Vagina (tissue), 2 donors: ENCODE measurements around the gene METTL23. TPM values are rescaled to one million over a fixed set of nuclear protein-coding genes. Genes with fewer than 3 reads are reported as not detected.
A peak's percentile ranks its signal among the peaks of the same experiment; 100 is the strongest.
"Not testable (repeated sequence)": the region's sequence is repeated elsewhere in the genome, so short reads cannot be mapped to it uniquely, and the experiment has no call there.

Experiments
- DNase-seq, 2 donors: peaks; one replicate each; pipeline ENCODE4 v3.0.0-alpha.2; 2017; ENCODE audit errors: extremely low spot score in 2 of 2
- H3K27ac ChIP-seq: fragments of 200-600 bp; sonication (generic); one replicate; pipeline ENCODE4 v1.5.1; 2019
- H3K27me3 ChIP-seq: fragments of 200-600 bp; sonication (generic); one replicate; pipeline ENCODE4 v1.5.1; 2019
- H3K36me3 ChIP-seq, 2 donors: fragments of 200-600 bp; sonication (generic); one replicate each; pipeline ENCODE4 v1.5.1; 2017 to 2019
- H3K4me1 ChIP-seq: fragments of 200-600 bp; sonication (generic); one replicate; pipeline ENCODE4 v1.5.1; 2019
- H3K4me3 ChIP-seq, 2 donors: fragments of 200-600 bp; sonication (generic); 1 replicate in 1 of 2; 2 replicates in 1 of 2; pipeline ENCODE4 v1.5.1; 2016 to 2019
- H3K9me3 ChIP-seq: fragments of 200-600 bp; sonication (generic); one replicate; pipeline ENCODE4 v1.5.1; 2019
- CTCF ChIP-seq, 3 experiments: fragments of 450-650 bp in 2 of 3; fragments of 200-600 bp in 1 of 3; sonication (generic) in 1 of 3; IDR thresholded peaks; one replicate each; pipeline ENCODE4 v1.5.1; 2017 to 2019; ENCODE audit warnings: antibody characterized with exemption in 3 of 3, mild to moderate bottlenecking in 2 of 3, moderate library complexity in 2 of 3
- POLR2A ChIP-seq, 2 donors: fragments of 450-650 bp; IDR thresholded peaks; one replicate each; pipeline ENCODE4 v1.6.1; 2017; ENCODE audit warnings: antibody characterized with exemption in 2 of 2, mild to moderate bottlenecking in 2 of 2, moderate library complexity in 2 of 2
- POLR2AphosphoS5 ChIP-seq, 2 donors: sonication (generic); formaldehyde crosslinking; IDR thresholded peaks; one replicate each; pipeline ENCODE4 v1.9.0; 2017; ENCODE audit warnings: antibody characterized with exemption in 2 of 2, mild to moderate bottlenecking in 2 of 2, low read depth in 1 of 2; ENCODE audit not compliant: insufficient read depth in 1 of 2
- intact Hi-C: fragments of 100-400 bp; cut with DNase I; formaldehyde crosslinking; loops from one replicate; pipeline ENCODE4 v1.15.1; 2023
- total RNA-seq: library from RNA; depleted of rRNA; stranded (reverse); fragments of >200 nt; gene quantifications from one replicate; pipeline ENCODE4 v1.2.3, GENCODE V29; 2016

Gene METTL23
- total RNA-seq, 1 donor from 2014 or later, result 20.9 TPM

DNA sequence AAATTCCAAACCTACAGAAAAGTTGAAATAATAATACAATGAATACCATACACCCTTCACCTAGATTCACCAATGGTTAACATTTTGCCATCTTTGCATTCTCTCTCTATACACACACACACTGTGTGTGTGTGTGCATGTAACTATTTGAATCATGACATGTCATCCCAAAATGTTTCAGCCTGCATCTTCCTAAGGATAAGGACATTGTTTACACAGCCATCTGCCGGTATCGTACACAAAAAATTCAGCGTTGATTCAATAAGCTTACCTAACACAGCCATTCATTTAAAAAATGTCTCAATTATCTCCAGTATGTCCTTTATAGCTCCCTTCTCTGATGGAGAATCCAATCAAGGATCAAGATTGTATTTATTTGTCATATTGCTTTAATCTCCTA is 19.8 kb upstream of the METTL23 start:
- Histone ChIP-seq H3K27ac (no peak overlapping the region), H3K4me3 (no peak overlapping the region), H3K4me1 (peaks cover 57% of the 10 kb centered on the region), H3K36me3 (no peaks in the 10 kb centered on the region), H3K9me3 (no peaks in the 10 kb centered on the region), H3K27me3 (no peaks in the 10 kb centered on the region)
- no peak for DNase-seq
- TF ChIP-seq POLR2AphosphoS5 (IDR thresholded peaks at IDR 0.05; ENCODE audit: insufficient read depth in 1 of 2, low read depth in 1 of 2), result no peak
- no peak for TF ChIP-seq CTCF (IDR thresholded peaks at IDR 0.05)
- TF ChIP-seq POLR2A (IDR thresholded peaks at IDR 0.05), result no peak
- intact Hi-C loops, result no loop called here

DNA sequence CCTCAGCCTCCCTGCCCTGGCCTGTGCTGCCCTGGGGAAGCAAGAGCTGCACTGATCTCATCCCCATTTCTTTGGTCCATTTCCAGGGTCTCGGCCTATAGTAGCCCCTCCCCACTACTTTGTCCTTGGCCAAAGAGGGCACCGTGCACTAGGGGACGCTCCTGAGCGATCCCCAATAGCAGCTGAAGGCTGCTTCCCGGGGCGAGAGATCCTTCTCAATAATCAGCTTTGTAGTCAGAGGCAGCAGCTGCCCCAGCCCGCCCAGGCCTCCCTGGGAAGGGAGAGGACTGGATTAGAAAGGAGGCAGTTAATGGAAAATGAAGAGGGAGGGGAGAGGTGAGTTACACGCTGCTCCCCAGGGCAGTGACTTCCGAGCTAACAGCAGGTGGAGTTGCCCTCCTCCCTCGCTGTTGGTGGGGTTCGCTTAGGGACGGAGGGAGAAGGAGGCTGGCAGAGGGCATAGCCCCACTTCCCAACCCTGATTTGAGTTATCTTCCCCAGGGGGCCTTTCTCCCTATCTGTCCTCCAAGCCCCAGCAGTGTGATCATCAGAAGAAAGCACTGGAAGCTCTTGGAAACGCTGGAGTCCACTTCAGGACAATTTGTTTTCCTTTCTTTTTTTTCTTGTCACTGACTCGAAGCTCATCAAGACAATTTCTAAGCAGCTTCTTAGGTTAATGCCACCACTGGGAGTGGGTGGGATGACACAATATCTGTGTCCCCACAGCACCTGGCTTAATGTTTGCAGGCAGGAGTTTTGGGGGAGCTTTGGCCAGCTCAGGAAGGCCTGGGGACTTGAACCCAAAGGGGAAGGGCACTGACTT is 18.4 kb upstream of the METTL23 start:
- TF ChIP-seq POLR2AphosphoS5 (IDR thresholded peaks at IDR 0.05; ENCODE audit: insufficient read depth in 1 of 2, low read depth in 1 of 2), result no peak
- TF ChIP-seq CTCF (IDR thresholded peaks at IDR 0.05), result no peak
- H3K27ac ChIP-seq, result peak overlapping the region; percentile 96
- intact Hi-C loops, result no loop called here
- no peaks in the 10 kb centered on the region for H3K27me3 ChIP-seq
- H3K36me3 ChIP-seq, result no peaks in the 10 kb centered on the region
- H3K4me1 ChIP-seq, result peaks cover 46% of the 10 kb centered on the region
- no peak for DNase-seq
- H3K4me3 ChIP-seq, result peak overlapping the region in 1 of 2 donors; percentile 62
- no peaks in the 10 kb centered on the region for H3K9me3 ChIP-seq

GRCh38 chr17:76709077-76709950 is 17.3 kb upstream of the METTL23 start:
- H3K36me3 ChIP-seq, result no peaks in the 10 kb centered on the region
- TF ChIP-seq POLR2AphosphoS5 (IDR thresholded peaks at IDR 0.05; ENCODE audit: insufficient read depth in 1 of 2, low read depth in 1 of 2) (peak; percentile 71 to 85), POLR2A (IDR thresholded peaks at IDR 0.05) (peak in 1 of 2 donors; percentile 21), CTCF (IDR thresholded peaks at IDR 0.05) (no peak)
- no peaks in the 10 kb centered on the region for H3K9me3 ChIP-seq
- H3K27ac ChIP-seq, result peak overlapping the region; percentile 96
- intact Hi-C loops, result no loop called here
- H3K4me1 ChIP-seq, result peaks cover 42% of the 10 kb centered on the region
- peak overlapping the region; percentile 62 to 75 for H3K4me3 ChIP-seq
- DNase-seq, result no peak
- no peaks in the 10 kb centered on the region for H3K27me3 ChIP-seq

DNA sequence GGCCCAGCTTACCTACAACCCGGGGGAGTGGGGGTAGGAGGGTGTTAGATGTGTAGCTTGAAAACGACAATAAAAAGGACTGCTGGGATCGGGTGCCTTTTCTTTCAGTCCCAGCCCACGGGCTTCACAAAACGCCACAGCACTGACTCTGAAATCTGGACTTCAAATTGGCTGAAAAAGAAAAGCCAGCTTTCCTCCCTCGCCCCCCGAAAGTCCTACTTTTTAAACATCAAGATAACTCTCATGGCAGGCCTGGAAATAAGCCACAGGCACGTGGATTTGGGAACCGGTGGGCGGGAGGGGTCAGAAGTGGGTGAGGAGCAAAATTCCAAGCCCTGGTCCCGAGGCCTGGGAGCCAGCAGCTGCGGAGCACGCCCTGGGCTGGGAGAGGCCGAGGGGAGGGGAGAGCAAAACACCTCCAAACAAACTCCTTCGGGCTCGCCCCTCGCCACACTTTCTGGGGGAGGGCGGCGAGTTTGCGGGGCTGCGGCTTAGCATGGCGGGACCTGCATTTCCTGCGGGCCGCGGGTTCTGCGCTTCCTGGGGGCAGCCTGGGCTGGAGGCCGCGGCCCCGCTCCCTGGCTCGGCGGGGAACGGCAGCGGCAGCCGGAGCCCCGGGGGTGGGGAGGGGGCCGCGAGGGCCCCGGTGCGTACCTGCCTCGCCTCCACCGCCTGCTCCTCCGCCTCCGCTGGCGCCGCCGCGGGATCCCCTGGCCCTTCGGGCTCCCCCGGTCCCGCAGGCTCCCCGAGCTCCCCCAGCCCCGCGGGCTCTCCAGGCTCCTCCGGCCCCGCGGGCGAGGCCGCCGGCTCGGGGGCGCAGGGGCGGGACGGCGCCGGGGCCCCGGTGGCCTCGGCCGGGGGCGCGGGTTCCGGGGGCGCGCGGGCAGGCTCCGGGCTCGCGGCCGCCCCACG is 16.4 kb upstream of the METTL23 start:
- peak overlapping the region; percentile 96 for H3K27ac ChIP-seq
- not testable (repeated sequence) for H3K9me3 ChIP-seq, DNase-seq, H3K36me3 ChIP-seq, H3K27me3 ChIP-seq
- intact Hi-C loops, result loop anchor here (10.0 kb wide), 1 partner anchor 175 kb away; the partner anchor contains the start of gene CYGB
- H3K4me3 ChIP-seq, result peak overlapping the region; percentile 62 to 75
- H3K4me1 ChIP-seq, result peaks cover 51% of the 10 kb centered on the region
